A549 (cell line): ENCODE data around the gene MRPS34. TPM values are rescaled to one million over a fixed set of nuclear protein-coding genes. Genes with fewer than 3 reads are reported as not detected.

Experiments used
- ATAC-seq, 2 experiments: fragments of 200-7000 bp in 1 of 2; fragments of >200 bp in 1 of 2; cut with Nextera tagmentation in 1 of 2; cut with Tn5 transposase in 1 of 2; 3 replicates each; pipeline versions ENCODE4 v1.8.0 to v1.9.1; 2018 to 2020; ENCODE audit warnings: mild to moderate bottlenecking in 1 of 2, moderate library complexity in 1 of 2
- CTCF ChIA-PET: fragments of 300-600 bp; sonication (Branson Sonifier 250); formaldehyde crosslinking; extraction: SDS; loops from one replicate; lab custom pipeline; 2021; ENCODE audit warnings: antibody characterized with exemption, inconsistent platforms; lab: Yijun Ruan, JAX
- POLR2A ChIA-PET: fragments of 350-600 bp; formaldehyde crosslinking; extraction: SDS; loops from one replicate; lab custom pipeline; 2021; ENCODE audit warnings: antibody characterized with exemption, inconsistent platforms; lab: Yijun Ruan, JAX
- DNase-seq, 2 experiments: peaks; one replicate each; pipeline versions ENCODE4 v3.0.0 to v3.0.0-alpha.2; 2011 to 2016; ENCODE audit warnings: low read depth in 1 of 2, low spot score in 1 of 2
- FAIRE-seq: peaks from 2 replicates; lab custom pipeline; 2011; peaks lifted over from hg19 to GRCh38; lab: Jason Lieb, UNC
- H3K27ac ChIP-seq, 2 experiments: fragments of >200 bp; sonication (Bioruptor Twin); formaldehyde crosslinking; 3 replicates each; pipeline ENCODE4 v1.5.1; 2016 to 2017
- H3K4me1 ChIP-seq: fragments of >200 bp; sonication (Bioruptor Twin); formaldehyde crosslinking; 3 replicates; pipeline ENCODE4 v1.6.1; 2016
- H3K4me2 ChIP-seq: fragments of >200 bp; sonication (Bioruptor Twin); formaldehyde crosslinking; 3 replicates; pipeline ENCODE4 v1.6.1; 2016
- H3K4me3 ChIP-seq: fragments of >200 bp; sonication (Bioruptor Twin); formaldehyde crosslinking; 3 replicates; pipeline ENCODE4 v1.5.1; 2016
- H3K9me3 ChIP-seq: fragments of >200 bp; sonication (Bioruptor Twin); formaldehyde crosslinking; 3 replicates; pipeline ENCODE4 v1.6.1; 2016
- BCL3 ChIP-seq: fragments of >200 bp; sonication (Bioruptor Twin); formaldehyde crosslinking; IDR thresholded peaks from 3 replicates; pipeline ENCODE4 v1.6.1; 2016
- CBX2 ChIP-seq: fragments of 200-600 bp; sonication (generic); IDR thresholded peaks from 2 replicates; pipeline ENCODE4 v1.6.1; 2016; ENCODE audit warnings: low read depth, mild to moderate bottlenecking, borderline replicate concordance
- CEBPB ChIP-seq, 2 experiments: fragments of >200 bp in 1 of 2; sonication (Bioruptor Twin) in 1 of 2; formaldehyde crosslinking in 1 of 2; IDR thresholded peaks; 2 replicates each; pipeline ENCODE4 v1.6.1; 2012 to 2016
- CHD2 ChIP-seq: fragments of 150-350 bp; IDR thresholded peaks from 2 replicates; pipeline ENCODE4 v1.6.1; 2014; ENCODE audit warnings: low read length; ENCODE audit not compliant: partially characterized antibody
- CHD4 ChIP-seq: fragments of 200-600 bp; sonication (generic); IDR thresholded peaks from 2 replicates; pipeline ENCODE4 v1.6.1; 2016; ENCODE audit warnings: antibody characterized with exemption, mild to moderate bottlenecking, borderline replicate concordance
- CTCF ChIP-seq: fragments of >200 bp; sonication (Bioruptor Twin); formaldehyde crosslinking; IDR thresholded peaks from 3 replicates; pipeline ENCODE4 v1.5.1; 2016
- E2F6 ChIP-seq: IDR thresholded peaks from 2 replicates; pipeline ENCODE4 v1.6.1; 2012; ENCODE audit warnings: low read depth, borderline replicate concordance
- EHMT2 ChIP-seq: fragments of 200-600 bp; sonication (generic); IDR thresholded peaks from 2 replicates; pipeline ENCODE4 v1.6.1; 2016; ENCODE audit warnings: antibody characterized with exemption, low read depth, mild to moderate bottlenecking, moderate library complexity
- EP300 ChIP-seq, 2 experiments: fragments of >200 bp; sonication (Bioruptor Twin); formaldehyde crosslinking; IDR thresholded peaks; 2 replicates in 1 of 2; 3 replicates in 1 of 2; pipeline ENCODE4 v1.6.1; 2016 to 2017
- FOXS1 ChIP-seq: fragments of 250-450 bp; sonication (Bioruptor Pico); IDR thresholded peaks from 2 replicates; pipeline ENCODE4 v1.5.0; 2020; ENCODE audit warnings: mild to moderate bottlenecking, moderate library complexity
- GATA3 ChIP-seq: IDR thresholded peaks from 2 replicates; pipeline ENCODE4 v1.6.1; 2012; ENCODE audit warnings: borderline replicate concordance
- HDAC2 ChIP-seq: fragments of 200-600 bp; sonication (generic); IDR thresholded peaks from 2 replicates; pipeline ENCODE4 v1.6.1; 2016
- HEYL ChIP-seq: fragments of 250-450 bp; sonication (Bioruptor Pico); IDR thresholded peaks from 2 replicates; pipeline ENCODE4 v1.8.0; 2021; ENCODE audit warnings: mild to moderate bottlenecking, moderate library complexity
- HOXA7 ChIP-seq: fragments of 250-450 bp; sonication (Bioruptor Pico); IDR thresholded peaks from 2 replicates; pipeline ENCODE4 v1.5.0; 2020; ENCODE audit warnings: mild to moderate bottlenecking, moderate library complexity
- HOXB13 ChIP-seq: fragments of 250-450 bp; sonication (Bioruptor Pico); IDR thresholded peaks from 2 replicates; pipeline ENCODE4 v1.5.0; 2020; ENCODE audit warnings: low read depth, mild to moderate bottlenecking, moderate library complexity
- JUNB ChIP-seq: fragments of >200 bp; sonication (Bioruptor Twin); formaldehyde crosslinking; IDR thresholded peaks from 2 replicates; pipeline ENCODE4 v1.6.1; 2016
- KDM1A ChIP-seq: fragments of 200-600 bp; sonication (generic); IDR thresholded peaks from 2 replicates; pipeline ENCODE4 v1.6.1; 2016; ENCODE audit warnings: low read depth, mild to moderate bottlenecking
- KDM5A ChIP-seq: fragments of 200-600 bp; sonication (generic); IDR thresholded peaks from 2 replicates; pipeline ENCODE4 v1.6.1; 2016; ENCODE audit warnings: antibody characterized with exemption, mild to moderate bottlenecking
- MYC ChIP-seq: IDR thresholded peaks from 2 replicates; pipeline ENCODE4 v1.6.1; 2012; ENCODE audit warnings: mild to moderate bottlenecking, inconsistent platforms, low read length, improper control_type of control experiment, borderline replicate concordance
- PBX3 ChIP-seq: IDR thresholded peaks from 2 replicates; pipeline ENCODE4 v1.6.1; 2012
- RCOR1 ChIP-seq: fragments of 150-350 bp; IDR thresholded peaks from 2 replicates; pipeline ENCODE4 v1.6.1; 2014; ENCODE audit warnings: antibody characterized with exemption, low read length, low read depth
- ZC3H11A ChIP-seq: fragments of 450-650 bp; IDR thresholded peaks from 2 replicates; pipeline ENCODE4 v1.6.1; 2014; ENCODE audit warnings: antibody characterized with exemption, mild to moderate bottlenecking
- ZFP36 ChIP-seq: fragments of 450-650 bp; IDR thresholded peaks from 2 replicates; pipeline ENCODE4 v1.6.1; 2014; ENCODE audit warnings: borderline replicate concordance; ENCODE audit not compliant: partially characterized antibody
- WGBS: methylation state at CpG from one replicate; pipeline ENCODE4 v1.1.6; 2017; ENCODE audit errors: missing lambda C conversion rate; 5-methylcytosine and 5-hydroxymethylcytosine counted together
- polyA plus RNA-seq, 4 experiments: library from polyadenylated mRNA; depleted of rRNA in 3 of 4; stranded (reverse); fragments of >200 nt; fragmentation: RNase III in 1 of 4; extraction: RNeasy Plus Mini Kit Qiagen cat#74134 plus additional on column Dnase treatment in 1 of 4; gene quantifications; 2 replicates in 3 of 4; 3 replicates in 1 of 4; pipeline ENCODE4 v1.2.3, GENCODE V29; 2011 to 2017

The MRPS34 gene
- polyA plus RNA-seq, 2 of the 4 experiments (the other 2 are of a cell fraction), result 118 to 220 TPM

DNA sequence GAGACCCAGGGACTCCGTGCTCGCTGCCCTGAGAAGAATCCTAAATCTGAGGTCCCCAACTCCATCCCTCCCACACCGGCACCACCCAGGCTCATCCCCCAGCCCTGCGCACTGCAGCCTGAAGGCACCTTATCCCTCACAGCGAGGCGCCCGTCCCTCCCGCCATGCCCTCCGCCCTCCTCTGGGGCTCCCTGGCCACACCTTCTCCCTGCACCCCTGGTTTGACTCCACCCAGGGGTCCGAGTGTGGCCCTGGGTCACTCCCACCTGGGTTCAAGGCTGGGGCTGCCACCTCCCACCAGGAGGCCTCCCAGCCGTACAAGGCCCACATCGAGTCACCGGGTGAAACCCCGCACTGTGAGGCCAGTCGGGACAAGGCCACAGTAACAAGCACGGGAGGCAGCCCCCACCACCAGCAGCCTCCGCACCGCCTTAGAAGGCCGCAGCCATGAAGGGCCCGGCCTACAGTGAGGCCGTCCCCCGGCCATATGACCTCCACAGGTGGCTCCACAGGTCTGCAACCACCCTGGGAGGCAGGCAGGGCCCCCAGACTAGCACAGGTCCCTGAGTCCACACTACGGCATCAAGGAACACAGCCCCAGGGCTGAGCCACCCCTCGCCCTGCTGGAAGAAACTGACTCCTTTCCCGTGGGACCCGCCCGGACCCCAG, 45.4 kb upstream of the MRPS34 start:
- no peak overlapping the region for H3K4me2 ChIP-seq
- no peaks in the 10 kb centered on the region for H3K9me3 ChIP-seq
- TF ChIP-seq CEBPB (IDR thresholded peaks at IDR 0.05) (no peak), KDM5A (no peak), JUNB (no peak), EHMT2 (no peak), MYC (no peak), ZFP36 (no peak), PBX3 (no peak), KDM1A (no peak), FOXS1 (CRISPR knock-in tag) (no peak), CHD4 (no peak), CBX2 (no peak), BCL3 (no peak), CTCF (no peak)
- ATAC-seq, result no peak
- H3K4me3 ChIP-seq, result no peak overlapping the region
- no peak for FAIRE-seq
- ChIA-PET POLR2A (no interaction called here), CTCF (no interaction called here)
- H3K4me1 ChIP-seq, result no peaks in the 10 kb centered on the region
- whole genome bisulfite sequencing, result 89% methylated on average over 20 of the region's 27 CpGs
- H3K27ac ChIP-seq, result no peak overlapping the region
- DNase-seq, result no peak

DNA sequence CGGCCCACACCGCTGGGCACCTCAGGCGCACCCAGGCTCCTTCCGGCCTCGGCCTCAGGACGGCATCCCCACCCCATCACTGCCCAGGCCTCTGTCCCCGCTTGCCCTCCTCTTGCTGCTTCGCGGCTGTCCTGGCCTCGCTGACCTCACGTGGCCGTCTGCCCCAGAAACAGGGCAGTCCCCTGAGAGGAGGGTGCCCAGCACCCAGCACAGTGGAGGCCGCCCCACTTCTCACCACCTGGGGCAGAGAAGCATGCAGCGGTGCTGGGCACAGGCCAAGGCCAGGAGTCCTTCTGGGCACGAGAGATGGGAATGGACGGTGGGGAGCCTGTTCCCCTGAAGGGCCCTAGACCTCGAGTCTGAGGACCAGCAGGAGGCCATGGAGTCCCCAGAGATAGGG, 44.8 kb upstream of the MRPS34 start:
- POLR2A ChIA-PET, result no interaction called here
- ATAC-seq, result no peak; a peak in 1 of 6 replicates
- 92% methylated on average over 16 of the region's 17 CpGs for WGBS
- no peak for FAIRE-seq
- DNase-seq, result no peak
- H3K4me2 ChIP-seq, result no peak overlapping the region
- CTCF ChIA-PET, result no interaction called here
- H3K27ac ChIP-seq, result no peak overlapping the region
- peaks cover 5% of the 10 kb centered on the region; the same call in 1 of the 3 replicates for H3K4me1 ChIP-seq
- TF ChIP-seq E2F6, result no peak
- no peak for TF ChIP-seq EHMT2
- no peak for TF ChIP-seq HOXA7 (CRISPR knock-in tag)
- TF ChIP-seq CHD4, result no peak
- no peak for TF ChIP-seq HOXB13
- no peak for TF ChIP-seq KDM5A
- TF ChIP-seq FOXS1 (CRISPR knock-in tag), result no peak
- no peak for TF ChIP-seq RCOR1
- no peak for TF ChIP-seq ZFP36
- TF ChIP-seq HDAC2, result no peak
- no peak for TF ChIP-seq ZC3H11A
- no peak for TF ChIP-seq EP300 (IDR thresholded peaks at IDR 0.05)
- TF ChIP-seq KDM1A, result no peak
- TF ChIP-seq GATA3, result no peak
- TF ChIP-seq BCL3, result no peak
- no peak for TF ChIP-seq MYC
- no peak for TF ChIP-seq JUNB
- no peak for TF ChIP-seq CBX2
- TF ChIP-seq HEYL (CRISPR knock-in tag), result no peak
- TF ChIP-seq CHD2, result no peak
- TF ChIP-seq, all 56 proteins: peak for 0
- Histone ChIP-seq H3K9me3 (no peaks in the 10 kb centered on the region), H3K4me3 (no peak overlapping the region)
